ENCODE data around the gene RPL15.

RPL15 gene

GRCh38 chr3:23968463-23969184 is 51.7 kb downstream of the RPL15 start:
- no peak for DNase-seq

GRCh38 chr3:23969393-23969792 is 52.5 kb downstream of the RPL15 start:
- no peak for DNase-seq
